Activated CD8-positive, alpha-beta memory T cell treated with anti-CD3 and anti-CD28 coated beads, Interleukin-2, amount 50 U/mL, for 24 hours (primary cell): ENCODE data around the gene SCN10A.
A peak's percentile ranks its signal among the peaks of the same experiment; 100 is the strongest.

ENCODE experiments used
- DNase-seq: peaks from one replicate; pipeline ENCODE4 v3.0.0-alpha.2; 2020; ENCODE audit errors: extremely low read depth

The SCN10A gene

DNA sequence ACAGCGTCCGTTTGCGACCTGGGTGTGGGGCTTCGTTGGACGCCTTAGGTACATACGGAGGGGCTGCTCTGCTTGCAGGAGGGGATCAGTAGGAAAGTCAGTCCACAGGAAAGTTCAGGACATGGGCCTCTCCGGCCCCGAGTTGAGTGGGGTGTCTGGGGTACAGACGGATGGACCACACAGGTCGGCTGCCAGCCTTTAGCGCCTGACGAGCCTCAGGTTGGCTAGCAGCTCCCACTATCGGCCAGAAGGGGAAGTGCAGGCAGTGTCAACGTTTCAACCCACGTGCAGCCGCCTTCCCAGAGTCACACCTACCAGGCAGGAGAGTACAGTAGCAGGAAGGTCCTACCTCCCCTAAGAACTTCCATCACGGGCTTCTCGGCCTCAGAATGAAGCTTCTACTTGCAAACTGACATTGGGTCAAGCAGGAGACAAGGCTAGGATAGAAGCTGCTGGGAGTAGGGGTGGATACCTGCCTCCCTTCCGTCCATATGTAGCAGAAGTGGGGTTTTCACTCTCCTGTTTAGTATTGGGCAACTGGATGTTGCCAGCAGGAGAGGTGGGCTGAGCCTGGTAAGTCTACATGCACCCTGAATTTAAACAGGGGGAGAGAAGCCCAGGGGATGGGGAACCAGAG, 164.7 kb downstream of the SCN10A start:
- peak; percentile 31 for DNase-seq

DNA sequence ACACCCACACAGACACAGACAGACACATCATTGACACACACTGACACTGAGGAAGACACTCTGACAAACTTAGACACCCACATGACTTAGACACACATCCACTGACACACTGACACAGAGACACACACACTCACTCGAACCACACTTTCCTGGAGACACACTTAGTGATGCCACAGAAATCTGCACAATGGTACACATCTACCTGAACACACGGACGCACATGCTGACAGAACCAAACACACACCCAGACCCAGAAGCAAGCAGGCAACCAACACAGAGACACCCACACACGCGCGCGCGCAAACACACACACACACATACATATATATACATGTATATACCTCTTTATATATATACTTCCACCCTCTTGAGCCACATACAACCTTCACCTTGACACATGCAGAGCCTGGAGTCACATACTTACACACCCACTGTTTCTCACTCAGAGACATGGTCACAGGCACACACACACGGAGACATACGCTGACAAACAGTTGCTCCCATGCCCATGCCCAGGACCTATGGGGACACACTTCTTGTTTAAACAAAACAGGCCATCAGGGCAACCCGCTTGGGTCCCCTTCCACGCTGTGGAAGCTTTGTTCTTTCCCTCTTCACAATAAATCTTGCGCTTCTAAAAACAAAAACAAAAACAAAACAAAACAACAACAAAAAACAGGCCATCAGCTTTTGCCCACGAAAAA, 165.6 kb downstream of the SCN10A start:
- DNase-seq: no peak

DNA sequence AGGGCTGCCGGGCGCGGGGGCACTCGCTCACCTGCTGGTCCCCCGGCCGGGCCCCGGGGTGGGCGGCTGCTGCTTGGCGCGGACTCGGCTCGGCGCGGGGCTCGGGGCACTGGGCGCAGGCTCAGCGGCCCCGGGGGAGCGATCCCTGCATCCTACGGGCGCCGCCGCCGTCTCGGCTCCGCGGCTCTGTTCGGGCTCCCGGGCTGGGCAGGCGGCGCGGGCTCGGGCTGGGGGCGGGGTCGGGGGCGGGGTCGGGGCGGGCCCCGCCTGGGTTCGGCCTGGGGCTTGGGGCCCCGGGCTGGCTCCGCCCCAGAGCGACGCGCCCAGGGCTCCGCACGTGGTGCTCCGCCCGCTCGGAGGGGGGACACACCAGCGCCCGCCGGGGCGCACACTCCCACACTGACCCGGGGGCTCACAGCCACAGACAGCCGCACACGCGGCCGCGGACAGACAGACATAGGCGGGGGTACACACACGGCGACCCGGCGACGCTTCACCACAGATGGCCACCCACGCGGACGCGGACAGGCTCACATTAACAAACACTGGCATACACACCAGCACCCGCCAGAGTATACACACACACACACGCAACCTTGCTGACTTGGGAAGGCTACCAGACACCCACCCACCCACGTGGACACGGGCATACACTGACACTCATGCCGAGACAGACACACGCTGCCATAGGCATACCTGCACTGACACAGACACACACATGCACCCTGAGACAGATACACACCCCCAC, 166.3 kb downstream of the SCN10A start, which contains the start of gene SCN5A:
SCN5A (minus strand) TSS at position 188 of the 748 bp plus-strand sequence. CDS start 16,380 bp downstream, outside the sequence.
- no peak for DNase-seq

DNA sequence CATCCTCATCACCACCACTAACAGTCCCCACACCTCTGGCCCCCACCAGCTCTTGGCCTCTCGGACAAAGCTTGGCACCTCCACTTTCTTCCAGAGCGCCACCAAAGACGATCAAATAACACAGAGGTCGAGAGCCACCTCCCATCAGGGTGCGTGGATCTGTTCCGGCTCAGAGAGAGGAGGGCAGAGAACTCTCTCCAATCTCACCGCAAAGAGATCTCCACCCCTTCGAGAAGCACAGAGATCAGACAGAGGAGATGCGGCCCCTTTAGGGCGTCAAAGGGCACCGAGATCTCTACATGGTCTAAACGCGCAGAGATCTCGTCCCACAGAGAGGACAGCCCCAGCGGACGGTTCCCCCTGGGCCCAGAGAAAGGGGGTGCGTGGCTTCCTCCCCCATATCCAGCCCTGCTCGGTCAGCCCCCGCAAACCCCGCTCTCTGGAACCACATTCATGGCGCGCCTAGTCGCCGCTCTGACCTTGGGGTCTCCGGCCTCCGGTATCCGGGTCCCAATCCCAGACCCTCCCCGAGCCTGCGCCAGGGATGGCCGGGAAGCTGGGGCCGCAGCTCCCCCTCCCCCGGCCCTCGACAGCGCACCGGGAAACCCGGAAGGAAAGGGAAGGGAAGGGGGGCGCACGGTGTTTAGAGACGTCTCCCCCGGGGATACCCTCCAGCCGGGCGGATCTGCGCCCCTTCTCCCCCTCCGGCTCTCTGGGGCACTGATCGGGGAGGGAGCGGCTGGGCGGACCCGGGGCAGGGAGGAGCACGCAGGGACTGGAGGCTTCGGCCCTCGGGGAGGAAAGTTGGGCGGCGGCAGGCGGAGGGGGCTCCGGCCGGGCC, 167.1 kb downstream of the SCN10A start:
- DNase-seq: no peak

DNA sequence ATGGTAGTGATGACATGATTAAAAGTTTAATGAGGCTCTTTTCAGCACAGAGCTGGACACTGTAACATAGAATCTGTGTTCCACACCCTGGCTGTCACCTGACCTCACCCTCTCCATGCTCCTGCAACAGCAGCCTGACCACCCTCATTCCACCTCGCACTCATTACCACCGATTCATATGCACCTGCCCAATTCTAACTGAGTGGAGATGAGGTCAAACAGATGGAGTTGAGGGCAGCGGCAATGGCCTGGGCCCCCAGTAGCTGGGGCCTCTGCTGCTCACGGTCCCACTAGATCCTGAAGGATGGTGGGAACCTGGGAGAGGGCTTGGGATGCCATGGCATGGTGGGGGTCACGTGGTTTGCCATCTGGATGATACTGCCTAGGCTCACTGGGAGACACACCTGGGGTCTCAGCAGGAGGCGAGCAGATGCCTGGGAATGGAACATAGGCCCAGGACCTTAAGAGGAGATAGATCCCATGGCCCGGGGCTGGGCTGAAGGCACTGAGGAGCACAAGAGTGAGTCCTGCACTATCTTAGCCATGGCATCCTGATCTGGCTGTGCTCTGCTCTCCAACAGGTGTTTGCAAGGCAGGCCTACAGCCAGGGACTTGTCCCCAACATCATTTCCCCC, 167.9 kb downstream of the SCN10A start:
- DNase-seq: no peak

DNA sequence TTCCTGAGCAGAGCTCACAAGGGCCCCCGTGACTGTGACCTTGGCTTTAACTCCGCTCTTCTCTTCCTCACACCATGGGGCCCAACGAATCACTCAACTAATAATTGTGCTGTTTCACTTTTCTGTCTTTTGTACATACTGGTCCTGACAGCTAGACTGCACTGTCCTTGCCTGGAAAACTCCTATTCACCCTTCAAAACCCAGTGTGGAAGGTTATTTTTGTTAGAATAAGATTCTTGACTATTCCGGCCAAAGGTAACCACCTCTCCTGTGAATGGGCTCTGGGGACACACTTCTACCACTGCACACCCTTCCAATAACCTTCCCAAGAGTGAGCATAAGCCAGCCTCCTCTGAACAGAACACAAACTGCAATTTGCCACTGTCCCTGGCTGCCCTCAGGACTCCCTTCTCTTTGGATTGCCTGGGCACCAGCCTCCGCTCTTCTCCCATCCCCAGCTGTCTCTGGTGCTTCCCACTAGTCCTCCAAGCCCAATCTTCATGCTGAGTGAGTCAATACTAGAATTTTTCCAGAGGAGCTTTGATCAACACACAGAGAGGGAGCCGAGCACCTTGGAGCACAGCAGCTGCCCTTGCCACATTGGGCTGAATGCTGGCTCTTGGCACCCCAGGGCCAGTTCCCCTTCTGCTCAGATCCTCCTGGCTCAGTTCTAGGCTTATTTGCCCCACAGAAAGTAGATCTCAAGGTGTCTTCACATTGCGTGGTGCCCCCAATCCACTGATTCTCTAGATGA, 168.6 kb downstream of the SCN10A start:
- no peak for DNase-seq
